Astrocyte of the cerebellum (primary cell): ENCODE data around the gene OPTC.
"Not testable (repeated sequence)": the region's sequence is repeated elsewhere in the genome, so short reads cannot be mapped to it uniquely, and the experiment has no call there.

Experiments
- DNase-seq: peaks from one replicate; pipeline ENCODE4 v3.0.0-alpha.2; 2011; ENCODE audit warnings: low read depth
- H3K4me3 ChIP-seq: 2 replicates; pipeline ENCODE4 v1.5.1; 2011; ENCODE audit warnings: mild to moderate bottlenecking, low read depth, low read length, moderate library complexity
- in situ Hi-C: cut with HindIII; loops from 2 replicates; pipeline ENCODE4 v1.10.0; 2017; ENCODE audit warnings: low sequenced_read_pairs
- TF ChIP-seq, protein P1 (sequence below): IDR thresholded peaks from 2 replicates; pipeline ENCODE4 v1.5.1; 2012; ENCODE audit warnings: low read length, low read depth, moderate library complexity, mild to moderate bottlenecking; ENCODE audit errors: missing control alignments

The OPTC gene

DNA sequence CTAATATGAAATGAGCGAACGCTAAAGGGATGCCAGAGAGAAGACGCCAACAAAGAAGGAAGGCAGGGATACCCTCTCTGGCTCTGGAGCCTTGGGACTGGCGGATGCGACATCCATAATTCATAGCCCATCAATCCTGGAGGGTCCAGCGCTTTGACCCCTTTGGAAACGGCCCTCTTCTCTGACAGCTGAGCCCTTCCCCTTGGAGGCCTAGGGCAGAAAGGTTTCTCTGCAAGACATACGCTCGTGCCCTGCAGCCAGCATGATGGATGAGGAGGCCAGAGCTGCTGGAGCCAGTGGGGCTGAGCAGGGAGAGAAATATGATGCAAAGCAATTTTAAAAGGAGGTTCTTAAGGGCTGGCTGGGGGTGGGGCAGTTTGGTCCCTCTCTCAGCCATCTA is 22.2 kb downstream of the OPTC start:
- no peak overlapping the region for H3K4me3 ChIP-seq
- in situ Hi-C loops, result loop anchor here (25.0 kb wide), 1 partner anchor 196 kb away; no protein-coding TSS in a partner anchor
- DNase-seq, result no peak
- TF ChIP-seq, protein P1, sequence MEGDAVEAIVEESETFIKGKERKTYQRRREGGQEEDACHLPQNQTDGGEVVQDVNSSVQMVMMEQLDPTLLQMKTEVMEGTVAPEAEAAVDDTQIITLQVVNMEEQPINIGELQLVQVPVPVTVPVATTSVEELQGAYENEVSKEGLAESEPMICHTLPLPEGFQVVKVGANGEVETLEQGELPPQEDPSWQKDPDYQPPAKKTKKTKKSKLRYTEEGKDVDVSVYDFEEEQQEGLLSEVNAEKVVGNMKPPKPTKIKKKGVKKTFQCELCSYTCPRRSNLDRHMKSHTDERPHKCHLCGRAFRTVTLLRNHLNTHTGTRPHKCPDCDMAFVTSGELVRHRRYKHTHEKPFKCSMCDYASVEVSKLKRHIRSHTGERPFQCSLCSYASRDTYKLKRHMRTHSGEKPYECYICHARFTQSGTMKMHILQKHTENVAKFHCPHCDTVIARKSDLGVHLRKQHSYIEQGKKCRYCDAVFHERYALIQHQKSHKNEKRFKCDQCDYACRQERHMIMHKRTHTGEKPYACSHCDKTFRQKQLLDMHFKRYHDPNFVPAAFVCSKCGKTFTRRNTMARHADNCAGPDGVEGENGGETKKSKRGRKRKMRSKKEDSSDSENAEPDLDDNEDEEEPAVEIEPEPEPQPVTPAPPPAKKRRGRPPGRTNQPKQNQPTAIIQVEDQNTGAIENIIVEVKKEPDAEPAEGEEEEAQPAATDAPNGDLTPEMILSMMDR, result no peak

DNA sequence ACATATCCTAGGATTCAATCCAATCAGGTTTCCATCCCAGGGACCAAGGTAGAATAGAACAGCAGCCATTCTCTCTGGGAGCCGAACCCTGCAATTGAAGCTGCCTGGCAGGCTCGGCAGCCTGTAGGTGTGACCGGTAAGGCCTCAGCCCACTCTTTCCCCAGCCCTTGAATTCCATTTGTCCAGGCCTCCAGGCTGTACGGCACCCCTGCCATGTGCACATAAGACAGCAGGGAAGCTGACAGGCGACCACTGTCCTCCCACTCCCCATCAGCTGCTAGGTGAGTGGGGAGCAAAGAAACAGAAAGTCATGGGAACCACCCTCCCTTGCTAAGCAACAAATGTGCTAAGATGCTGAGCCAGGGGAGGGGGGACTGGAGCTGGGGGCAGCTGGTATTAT is 23.0 kb downstream of the OPTC start:
- H3K4me3 ChIP-seq, result no peak overlapping the region
- in situ Hi-C loops, result loop anchor here (25.0 kb wide), 1 partner anchor 195 kb away; no protein-coding TSS in a partner anchor
- no peak for DNase-seq
- TF ChIP-seq, protein P1, result no peak

DNA sequence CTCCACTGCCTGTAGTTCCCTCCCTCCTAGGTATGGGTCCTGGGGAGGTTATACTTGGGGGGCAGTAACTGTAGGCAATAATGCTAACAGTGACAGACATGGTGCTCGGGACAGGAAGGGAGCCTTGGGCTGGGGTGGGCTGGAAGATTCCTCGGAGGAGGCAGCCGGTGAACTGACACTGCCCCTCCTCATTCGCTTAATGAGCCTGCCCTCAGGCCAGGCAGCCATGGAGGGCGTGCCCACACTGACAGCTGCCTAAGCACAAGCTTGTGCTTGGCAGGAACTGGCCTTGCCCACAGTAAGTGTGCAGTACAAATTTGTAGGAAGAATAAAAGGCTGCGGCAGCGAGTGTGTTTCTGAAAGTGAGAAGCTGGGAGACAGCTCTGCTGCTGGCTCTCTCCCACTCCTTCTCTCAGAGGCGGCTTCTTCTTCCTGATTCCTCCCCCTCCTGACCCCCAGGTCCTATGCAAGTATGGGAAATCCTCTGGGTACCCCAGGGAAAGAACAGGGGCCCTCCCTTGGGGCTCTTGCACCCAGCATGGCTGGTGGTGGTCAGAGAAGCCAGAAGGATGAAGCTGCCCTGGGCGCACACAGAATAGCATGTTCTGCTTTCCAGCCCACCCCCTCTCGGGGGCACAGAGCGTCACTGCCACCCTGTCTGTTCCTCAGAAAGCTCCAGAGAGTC is 23.6 kb downstream of the OPTC start:
- in situ Hi-C loops, result loop anchor here (25.0 kb wide), 1 partner anchor 195 kb away; no protein-coding TSS in a partner anchor
- TF ChIP-seq, protein P1, result no peak
- DNase-seq, result no peak
- no peak overlapping the region for H3K4me3 ChIP-seq

DNA sequence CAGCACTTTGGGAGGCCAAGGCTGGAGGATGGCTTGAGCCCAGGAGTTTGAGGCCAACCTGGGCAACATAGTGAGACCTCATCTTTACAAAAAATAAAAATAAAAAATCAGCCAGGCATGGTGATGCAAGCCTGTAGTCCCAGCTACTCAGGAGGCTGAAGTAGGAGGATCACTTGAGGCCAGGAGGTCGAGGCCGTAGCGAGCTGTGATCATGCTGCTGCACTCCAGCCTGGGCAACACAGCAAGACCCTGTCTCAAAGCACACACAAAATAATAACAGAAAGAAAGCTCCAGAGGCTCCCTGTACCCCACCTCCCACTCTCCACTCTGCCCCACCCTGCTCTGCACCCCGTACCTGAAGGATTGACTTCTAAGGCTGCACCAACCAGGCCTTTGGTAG is 24.2 kb downstream of the OPTC start:
- in situ Hi-C loops, result loop anchor here (25.0 kb wide), 1 partner anchor 194 kb away; no protein-coding TSS in a partner anchor
- DNase-seq, H3K4me3 ChIP-seq: not testable (repeated sequence)

DNA sequence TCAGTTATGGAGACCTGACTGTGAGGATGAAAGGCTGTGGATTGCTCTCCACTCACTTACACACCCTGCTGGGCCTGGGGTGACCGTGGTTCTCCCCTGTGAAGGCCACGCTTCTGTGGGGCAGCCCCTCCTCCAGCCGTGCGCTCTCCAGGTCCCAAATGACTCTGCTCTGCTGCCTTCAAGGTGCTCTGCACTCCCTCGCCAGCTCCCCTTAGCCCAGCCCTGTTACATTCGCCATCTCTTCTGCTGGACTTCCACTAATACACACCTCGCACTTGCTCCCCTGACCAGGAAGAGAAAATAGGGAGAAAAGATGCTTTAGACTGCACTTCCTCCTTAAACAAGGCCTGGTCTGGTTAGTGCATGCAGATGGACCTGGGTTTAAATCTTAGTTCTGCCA is 24.6 kb downstream of the OPTC start:
- in situ Hi-C loops, result loop anchor here (25.0 kb wide), 1 partner anchor 194 kb away; no protein-coding TSS in a partner anchor
- H3K4me3 ChIP-seq, result no peak overlapping the region
- no peak for DNase-seq
- TF ChIP-seq, protein P1, result no peak

DNA sequence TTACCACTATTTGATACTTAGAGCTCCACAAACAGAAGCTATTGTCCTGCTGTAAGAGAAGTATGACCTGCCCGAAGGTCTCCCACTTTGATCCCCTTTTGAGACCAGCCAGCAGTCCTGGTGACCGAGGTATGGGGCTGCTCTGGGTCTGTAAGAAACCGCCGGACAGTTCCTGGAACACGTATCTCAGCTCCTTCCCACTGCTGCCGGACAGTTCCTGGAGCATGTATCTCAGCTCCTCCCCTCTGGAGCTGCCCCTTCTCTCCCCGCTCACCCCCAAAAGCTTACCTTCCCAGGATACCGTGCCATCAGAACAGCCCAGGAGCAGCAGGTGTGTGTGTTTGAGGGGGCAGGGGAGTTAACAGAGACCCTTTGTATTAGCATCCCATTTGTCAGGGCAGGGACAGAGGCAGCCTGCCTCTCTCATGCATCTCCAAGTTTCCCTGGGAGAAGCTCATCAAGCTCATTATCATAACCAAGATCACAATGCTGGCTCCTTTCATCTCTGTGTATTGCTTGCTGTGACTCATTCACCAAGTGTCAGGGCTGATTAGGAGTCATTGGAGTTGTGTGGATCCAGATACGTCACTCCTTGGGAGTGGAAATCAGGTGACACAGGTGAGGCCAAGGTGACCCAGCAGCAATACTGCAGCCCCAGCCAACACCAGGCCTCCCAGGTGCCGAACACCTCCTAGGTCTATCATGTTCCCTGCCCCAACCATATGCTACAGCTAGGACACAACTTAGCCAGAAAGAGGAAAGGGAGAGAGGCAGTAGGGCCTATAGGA is 25.3 kb downstream of the OPTC start:
- no peak overlapping the region for H3K4me3 ChIP-seq
- TF ChIP-seq, protein P1, result no peak
- no peak for DNase-seq
- in situ Hi-C loops, result loop anchor here (25.0 kb wide), 1 partner anchor 193 kb away; no protein-coding TSS in a partner anchor
